ENCODE results near the gene TNNI2. TPM values are rescaled to one million over a fixed set of nuclear protein-coding genes. Genes with fewer than 3 reads are reported as not detected.
A peak's percentile ranks its signal among the peaks of the same experiment; 100 is the strongest.

The TNNI2 gene
- total RNA-seq, 2 experiments from 2014 or later: 1.0 TPM; not detected in 1

DNA sequence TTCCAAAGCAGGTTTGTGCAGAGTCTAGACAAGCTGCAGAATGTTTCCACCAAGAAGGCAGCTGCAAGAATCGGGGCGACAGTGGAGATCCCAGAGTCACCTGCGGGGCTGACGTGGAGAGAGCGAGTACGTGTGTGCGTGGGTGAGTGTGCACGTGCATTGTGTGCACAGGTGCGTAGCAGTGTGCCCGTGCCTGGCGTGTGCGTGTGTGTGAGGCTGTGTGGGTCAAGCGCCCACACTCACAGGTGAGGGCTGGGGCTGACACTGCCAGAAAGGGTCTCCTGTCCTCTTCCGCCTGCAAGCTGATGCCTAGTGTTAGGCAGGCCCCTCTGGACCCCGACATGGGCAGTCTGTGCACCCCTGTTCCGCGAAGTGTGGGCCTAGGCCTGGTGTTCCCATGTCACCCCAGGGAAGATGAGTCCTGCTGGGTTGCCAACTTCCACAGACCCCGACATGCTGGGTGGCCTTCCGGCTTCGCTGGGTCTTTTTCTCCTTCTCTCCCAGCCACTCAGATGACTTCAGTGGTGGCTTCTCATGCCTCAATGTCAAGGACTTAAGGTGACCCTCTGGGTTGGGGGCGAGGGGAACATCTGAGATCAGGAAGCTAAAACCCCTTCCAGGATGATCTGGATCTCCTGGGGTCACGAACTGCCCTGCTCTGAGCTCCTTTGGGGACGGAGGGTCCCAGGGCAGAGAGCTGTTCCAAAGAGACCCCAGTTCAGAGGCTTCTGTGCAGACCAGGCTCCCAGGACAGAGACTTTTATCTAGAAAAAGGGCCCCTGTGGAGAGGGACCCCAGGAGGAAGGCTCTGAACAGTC is 14.4 kb upstream of the TNNI2 start:
- ATAC-seq: no peak
- DNase-seq: no peak
- Mint-ChIP-seq H3K4me1 (no peaks in the 10 kb centered on the region), H3K36me3 (no peaks in the 10 kb centered on the region), H3K27me3 (peaks cover 2% of the 10 kb centered on the region), H3K27ac (no peak overlapping the region), H3K4me3 (no peak overlapping the region), H3K9me3 (ENCODE audit: low read depth) (peaks cover 4% of the 10 kb centered on the region)
- CTCF ChIA-PET: interaction anchor here (0.6 to 2.2 kb wide), 5 partner anchors 19 to 327 kb away, joined by 3 to 21 read pairs (median 3); no protein-coding TSS in a partner anchor

DNA sequence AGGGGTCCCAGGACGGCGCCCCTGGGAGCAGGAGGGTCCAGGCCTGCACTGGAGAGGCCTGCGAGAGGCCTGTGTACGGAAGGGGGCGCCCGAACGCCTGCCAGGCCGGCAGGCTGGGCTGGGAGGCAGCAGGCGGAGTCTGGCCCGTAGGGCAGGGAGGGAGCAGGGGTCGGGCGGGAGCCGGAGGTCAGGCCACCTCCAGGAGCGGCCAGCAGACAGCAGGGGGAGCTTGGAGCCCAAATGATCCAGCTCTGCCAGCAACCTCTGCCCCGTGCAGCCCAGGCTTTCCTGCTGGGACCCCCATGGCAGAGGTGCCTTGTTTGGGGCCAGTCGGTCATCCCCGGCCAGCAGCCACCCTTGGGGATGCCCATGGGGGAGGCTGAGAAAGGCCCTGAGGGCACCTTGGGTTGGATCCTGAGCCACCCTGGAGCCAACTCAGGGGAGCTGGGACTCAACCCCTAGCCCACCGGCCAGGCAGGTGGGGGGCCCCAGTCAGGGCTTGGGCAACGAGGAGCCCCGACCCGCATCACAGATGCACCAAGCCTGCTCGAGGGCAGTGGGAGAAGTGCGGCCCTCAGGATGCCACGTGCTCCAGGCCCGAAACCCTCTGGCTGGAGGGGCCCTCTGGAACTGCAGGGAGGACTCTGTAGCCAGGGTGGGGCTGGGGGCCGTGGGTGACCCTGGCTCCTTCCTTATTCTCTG is 13.6 kb upstream of the TNNI2 start:
- Mint-ChIP-seq H3K9me3 (ENCODE audit: low read depth) (no peaks in the 10 kb centered on the region), H3K36me3 (no peaks in the 10 kb centered on the region), H3K4me3 (no peak overlapping the region), H3K27me3 (peaks cover 2% of the 10 kb centered on the region), H3K27ac (no peak overlapping the region), H3K4me1 (no peaks in the 10 kb centered on the region)
- DNase-seq (peak; percentile 39), ATAC-seq (peak; percentile 32)
- CTCF ChIA-PET: interaction anchor here (0.6 to 2.2 kb wide), 6 partner anchors 20 to 326 kb away, joined by 3 to 21 read pairs (median 4); no protein-coding TSS in a partner anchor

DNA sequence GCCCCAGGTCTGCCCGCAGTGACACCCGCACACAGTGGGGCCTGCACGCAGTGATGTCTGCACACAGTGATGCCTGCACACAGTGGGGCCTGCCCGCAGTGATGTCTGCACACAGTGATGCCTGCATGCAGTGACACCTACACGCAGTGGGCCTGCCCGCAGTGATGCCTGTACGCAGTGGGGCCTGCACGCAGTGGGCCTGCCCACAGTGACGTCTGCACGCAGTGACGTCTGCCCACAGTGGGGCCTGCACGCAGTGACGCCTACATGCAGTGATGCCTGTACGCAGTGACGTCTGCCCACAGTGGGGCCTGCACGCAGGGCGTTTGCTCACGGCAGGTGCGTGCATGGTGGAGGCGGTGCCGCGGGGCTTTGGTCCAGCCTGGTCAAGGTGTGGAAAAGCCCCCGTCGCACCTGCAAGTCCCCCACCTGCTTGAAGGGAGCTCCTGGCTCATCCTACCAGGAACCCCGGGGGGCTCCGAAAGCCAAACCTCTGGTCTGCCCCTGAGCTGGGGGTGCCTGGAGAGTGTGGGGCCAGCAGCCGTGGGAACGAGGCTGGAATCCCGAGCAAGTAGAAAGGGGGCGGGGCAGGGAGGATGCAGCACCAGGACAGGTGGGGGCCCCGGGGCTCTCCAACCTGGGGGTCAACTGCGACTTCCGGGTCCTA is 12.9 kb upstream of the TNNI2 start:
- DNase-seq: peak; percentile 39
- no peak for ATAC-seq
- H3K9me3 Mint-ChIP-seq (ENCODE audit: low read depth): no peaks in the 10 kb centered on the region
- H3K27ac Mint-ChIP-seq: no peak overlapping the region
- H3K27me3 Mint-ChIP-seq: peaks cover 2% of the 10 kb centered on the region
- H3K36me3 Mint-ChIP-seq: no peaks in the 10 kb centered on the region
- H3K4me3 Mint-ChIP-seq: no peak overlapping the region
- H3K4me1 Mint-ChIP-seq: no peaks in the 10 kb centered on the region
- CTCF ChIA-PET: interaction anchor here (0.9 to 2.2 kb wide), 5 partner anchors 125 to 173 kb away, joined by 3 to 21 read pairs (median 5); no protein-coding TSS in a partner anchor

- Mint-ChIP-seq H3K9me3 (ENCODE audit: low read depth) (no peaks in the 10 kb centered on the region), H3K27ac (no peak overlapping the region), H3K36me3 (no peaks in the 10 kb centered on the region), H3K4me1 (no peaks in the 10 kb centered on the region), H3K27me3 (peaks cover 2% of the 10 kb centered on the region), H3K4me3 (no peak overlapping the region)
- DNase-seq: peak; percentile 36
- no peak for ATAC-seq
- CTCF ChIA-PET: interaction anchor here (1.0 kb wide), 2 partner anchors 134 to 174 kb away, joined by 3 to 5 read pairs; no protein-coding TSS in a partner anchor
Observed at GRCh38 chr11:1826552-1827094, 12.2 kb upstream of the TNNI2 start.

- ATAC-seq: no peak
- peak; percentile 38 for DNase-seq
- CTCF ChIA-PET: interaction anchor here (1.0 to 2.2 kb wide), 3 partner anchors 133 to 175 kb away, joined by 3 to 19 read pairs (median 5); no protein-coding TSS in a partner anchor
- Mint-ChIP-seq H3K4me1 (peaks cover 2% of the 10 kb centered on the region), H3K27me3 (peaks cover 2% of the 10 kb centered on the region), H3K36me3 (no peaks in the 10 kb centered on the region), H3K4me3 (no peak overlapping the region), H3K9me3 (ENCODE audit: low read depth) (no peaks in the 10 kb centered on the region), H3K27ac (no peak overlapping the region)
Observed at GRCh38 chr11:1827095-1827813, 11.5 kb upstream of the TNNI2 start.

DNA sequence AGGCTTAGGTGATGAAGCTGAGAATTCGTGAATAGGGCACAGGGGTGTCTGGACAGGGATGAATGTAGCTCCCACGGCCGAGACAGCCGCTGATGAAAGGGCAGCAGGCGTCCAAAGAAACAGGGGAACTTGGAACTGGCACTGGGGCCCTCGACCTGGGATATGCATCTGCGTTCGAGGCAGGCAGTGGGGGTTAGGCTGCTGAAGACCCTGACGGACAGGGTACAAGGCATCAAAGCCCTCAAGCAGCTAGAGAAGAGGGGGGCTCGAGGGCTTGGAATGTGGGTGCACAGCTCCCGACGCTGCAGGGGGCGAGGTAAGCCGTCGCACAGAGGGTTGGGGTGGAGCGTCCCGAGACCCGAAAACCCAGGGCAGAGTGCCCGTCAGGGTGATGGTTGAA is 10.8 kb upstream of the TNNI2 start:
- no peaks in the 10 kb centered on the region for H3K36me3 Mint-ChIP-seq
- H3K27ac Mint-ChIP-seq: no peak overlapping the region
- ATAC-seq (no peak), DNase-seq (no peak)
- CTCF ChIA-PET: interaction anchor here (2.2 kb wide), 1 partner anchor 134 kb away, joined by 19 read pairs; no protein-coding TSS in a partner anchor
- peaks cover 2% of the 10 kb centered on the region for H3K4me1 Mint-ChIP-seq
- H3K27me3 Mint-ChIP-seq: peaks cover 3% of the 10 kb centered on the region
- no peaks in the 10 kb centered on the region for H3K9me3 Mint-ChIP-seq (ENCODE audit: low read depth)
- H3K4me3 Mint-ChIP-seq: no peak overlapping the region

- Mint-ChIP-seq H3K27ac (no peak overlapping the region), H3K4me3 (no peak overlapping the region), H3K9me3 (ENCODE audit: low read depth) (no peaks in the 10 kb centered on the region), H3K4me1 (peaks cover 2% of the 10 kb centered on the region), H3K27me3 (peaks cover 9% of the 10 kb centered on the region), H3K36me3 (no peaks in the 10 kb centered on the region)
- no peak for ATAC-seq
- CTCF ChIA-PET: interaction anchor here (0.8 to 2.7 kb wide), 3 partner anchors 122 to 176 kb away, joined by 3 to 19 read pairs (median 12); no protein-coding TSS in a partner anchor
- peak; percentile 37 for DNase-seq
Observed at GRCh38 chr11:1828542-1828941, 10.2 kb upstream of the TNNI2 start.

DNA sequence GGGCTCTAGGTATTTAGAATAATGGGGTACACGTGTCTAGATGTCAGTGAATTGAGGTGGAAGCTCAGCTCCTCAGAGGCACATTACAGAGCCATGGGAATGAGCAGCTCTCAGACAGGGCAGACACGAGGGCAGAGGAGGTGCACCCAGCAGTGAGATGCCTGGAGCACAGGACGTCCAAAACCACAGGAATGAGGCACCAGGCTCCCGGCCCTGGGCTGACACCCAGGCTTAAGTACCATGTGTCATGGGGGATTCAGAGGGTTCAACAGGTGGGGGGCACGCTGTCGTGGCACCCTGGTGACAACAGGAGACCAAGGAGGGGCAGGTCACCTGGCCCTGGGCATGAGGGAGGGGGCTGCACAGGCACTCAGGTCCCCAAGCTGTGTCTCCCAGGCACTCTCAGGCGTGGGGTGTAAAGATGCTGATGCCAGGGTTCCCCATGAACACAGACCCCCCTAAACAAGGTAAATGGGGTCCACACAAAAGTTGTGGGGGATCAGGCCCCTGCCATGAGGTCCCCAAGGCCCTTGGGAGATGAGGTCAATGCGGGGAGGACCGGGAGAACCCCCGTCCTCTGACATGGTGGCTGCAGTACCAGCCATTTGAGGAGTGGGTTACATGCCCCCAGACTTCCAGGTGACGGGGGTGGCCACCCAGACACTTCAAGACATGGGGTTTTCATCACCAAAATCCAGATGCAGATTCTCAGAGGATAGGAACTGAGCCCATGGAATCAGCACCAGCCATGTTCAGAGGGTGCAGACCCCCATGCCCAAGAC is 9.6 kb upstream of the TNNI2 start:
- Mint-ChIP-seq H3K27ac (no peak overlapping the region), H3K4me3 (no peak overlapping the region), H3K36me3 (no peaks in the 10 kb centered on the region), H3K27me3 (peaks cover 9% of the 10 kb centered on the region), H3K9me3 (ENCODE audit: low read depth) (no peaks in the 10 kb centered on the region), H3K4me1 (peaks cover 2% of the 10 kb centered on the region)
- ATAC-seq: no peak
- DNase-seq: peak; percentile 38
- CTCF ChIA-PET: interaction anchor here (0.8 to 7.8 kb wide), 6 partner anchors 122 to 176 kb away, joined by 3 to 533 read pairs (median 16); partner anchors contain the start of gene KRTAP5-6

GRCh38 chr11:1830004-1830321 is 8.8 kb upstream of the TNNI2 start:
- no peak overlapping the region for H3K27ac Mint-ChIP-seq
- H3K9me3 Mint-ChIP-seq (ENCODE audit: low read depth): no peaks in the 10 kb centered on the region
- CTCF ChIA-PET: interaction anchor here (0.7 to 7.8 kb wide), 7 partner anchors 123 to 322 kb away, joined by 3 to 533 read pairs (median 12); partner anchors contain the start of gene KRTAP5-6
- DNase-seq (no peak), ATAC-seq (no peak)
- H3K36me3 Mint-ChIP-seq: no peaks in the 10 kb centered on the region
- H3K4me1 Mint-ChIP-seq: peaks cover 2% of the 10 kb centered on the region
- no peak overlapping the region for H3K4me3 Mint-ChIP-seq
- H3K27me3 Mint-ChIP-seq: peaks cover 9% of the 10 kb centered on the region

DNA sequence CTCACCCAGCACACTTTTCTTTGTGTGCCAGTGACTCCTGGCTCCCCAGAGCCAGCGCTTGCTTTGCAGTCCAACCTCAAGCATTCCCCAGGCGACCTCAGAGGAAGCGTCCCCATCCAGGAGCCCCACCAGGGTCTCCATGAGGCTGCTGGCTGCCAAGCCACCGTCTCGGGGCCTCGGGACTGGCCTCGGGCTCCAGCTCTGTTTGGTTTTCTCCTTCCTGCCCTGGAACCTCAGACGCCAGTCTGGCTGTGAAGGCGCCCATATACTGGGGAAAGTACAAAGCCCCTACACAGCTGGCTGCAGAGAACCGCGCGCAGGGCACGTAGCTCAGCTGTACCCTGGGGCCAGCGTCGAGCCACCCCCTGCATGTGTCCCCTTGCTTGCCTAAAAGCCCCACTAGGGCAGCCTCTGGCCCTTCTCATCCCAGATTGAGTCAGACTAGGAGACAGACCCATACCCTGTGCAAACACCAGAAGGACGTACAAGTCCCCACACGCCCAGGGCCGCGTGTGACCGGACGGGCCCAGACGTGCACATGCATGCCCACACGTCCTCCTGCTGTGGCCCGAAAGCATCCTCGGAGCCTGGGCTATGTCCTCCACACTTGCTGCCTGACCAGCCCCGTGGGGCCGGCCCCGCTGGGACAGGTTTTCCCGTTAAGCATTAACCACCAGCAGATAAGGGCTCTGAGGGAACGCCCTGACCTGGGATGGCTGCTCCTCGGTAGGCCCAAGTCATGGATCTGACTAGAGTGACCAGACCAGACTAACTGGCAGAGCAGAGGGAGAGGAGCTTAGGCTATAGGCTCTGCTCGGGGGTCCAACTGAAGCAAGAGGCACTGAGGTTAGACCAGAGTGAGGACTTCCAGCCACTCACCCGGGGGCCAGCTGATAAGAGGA is 8.2 kb upstream of the TNNI2 start:
- Mint-ChIP-seq H3K4me1 (peaks cover 2% of the 10 kb centered on the region), H3K36me3 (no peaks in the 10 kb centered on the region), H3K27me3 (peaks cover 9% of the 10 kb centered on the region), H3K4me3 (no peak overlapping the region), H3K27ac (no peak overlapping the region), H3K9me3 (ENCODE audit: low read depth) (no peaks in the 10 kb centered on the region)
- CTCF ChIA-PET: interaction anchor here (0.7 to 7.8 kb wide), 11 partner anchors 97 to 321 kb away, joined by 3 to 533 read pairs (median 16); partner anchors contain the start of gene KRTAP5-6
- DNase-seq: no peak
- ATAC-seq: no peak
